ENCODE results near the gene INSL3. TPM values are rescaled to one million over a fixed set of nuclear protein-coding genes. Genes with fewer than 3 reads are reported as not detected.

Gene INSL3, protein sequence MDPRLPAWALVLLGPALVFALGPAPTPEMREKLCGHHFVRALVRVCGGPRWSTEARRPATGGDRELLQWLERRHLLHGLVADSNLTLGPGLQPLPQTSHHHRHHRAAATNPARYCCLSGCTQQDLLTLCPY
- 0.22 TPM in 1 of 2 replicates, not detected in the other for total RNA-seq

DNA sequence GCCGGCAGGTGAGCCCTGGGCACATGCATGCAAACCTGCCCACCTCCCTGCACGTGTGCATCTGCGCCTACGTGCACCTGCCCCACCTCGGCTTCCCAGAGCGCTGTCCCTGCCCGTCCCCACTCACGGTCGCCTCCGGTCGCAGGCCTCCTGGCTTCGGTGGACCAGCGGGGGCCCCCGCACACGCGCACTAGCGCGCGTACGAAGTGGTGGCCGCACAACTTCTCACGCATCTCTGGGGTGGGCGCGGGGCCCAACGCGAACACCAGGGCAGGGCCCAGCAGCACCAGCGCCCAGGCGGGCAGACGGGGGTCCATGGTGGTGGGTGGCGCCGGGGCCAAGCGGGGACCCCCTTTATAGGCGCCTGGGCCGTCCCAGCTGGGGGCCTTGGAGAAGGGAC is at the start of gene INSL3:
Gene INSL3 (minus strand): TSS at position 330 of the 400 bp plus-strand sequence. CDS start 13 bp downstream, at position 317.

GRCh38 chr19:17859533-17860330 is 38.4 kb upstream of the INSL3 start, which contains the start of gene RPL18A:
Gene RPL18A, plus strand, starts transcription at chr19:17859910. Its CDS starts 47 bp downstream, at chr19:17859957.

GRCh38 chr19:17847538-17848366 is 26.4 kb upstream of the INSL3 start, which contains the start of gene JAK3:
Gene JAK3, minus strand, starts transcription at chr19:17847982. Its CDS starts 3,565 bp downstream, at chr19:17844417.

GRCh38 chr19:17794731-17795494 is 26.4 kb downstream of the INSL3 start, which contains the start of gene B3GNT3:
Gene B3GNT3, plus strand, starts transcription at chr19:17795138. Its CDS starts 12,670 bp downstream, at chr19:17807808.

Small RNAs within 50 kb of the gene (small RNA-seq; reads per million reads assigned to genes)
- not detected for gene SNORA68

Other genes with a start within 250 kb of the INSL3 start
- 0.11 and 0.39 TPM in 2 replicates for gene UNC13A, start 133.2 kb downstream of the INSL3 start, total RNA-seq
- gene MAP1S, start 102.0 kb downstream of the INSL3 start, total RNA-seq, result 14.1 and 16.2 TPM in 2 replicates
- gene FCHO1, start 70.0 kb downstream of the INSL3 start, total RNA-seq, result 1.6 and 2.0 TPM in 2 replicates
- 7.1 and 10.4 TPM in 2 replicates for gene B3GNT3, start 26.4 kb downstream of the INSL3 start, total RNA-seq
- 6.0 and 10.6 TPM in 2 replicates for gene JAK3, start 26.5 kb upstream of the INSL3 start, total RNA-seq
- gene RPL18A, start 38.4 kb upstream of the INSL3 start, total RNA-seq, result 1,286 and 1,916 TPM in 2 replicates
- under 0.01 TPM in 1 of 2 replicates, not detected in the other for gene SLC5A5, start 50.4 kb upstream of the INSL3 start, total RNA-seq
- 16.9 and 44.1 TPM in 2 replicates for gene CCDC124, start 111.5 kb upstream of the INSL3 start, total RNA-seq
- gene KCNN1, start 145.6 kb upstream of the INSL3 start, total RNA-seq, result not detected in 2 replicates
- gene ARRDC2, start 186.7 kb upstream of the INSL3 start, total RNA-seq, result 6.8 and 9.0 TPM in 2 replicates

Measured in placental epithelial cell (primary cell).